Measurements from ENCODE around the gene MRNIP. TPM values are rescaled to one million over a fixed set of nuclear protein-coding genes. Genes with fewer than 3 reads are reported as not detected.

MRNIP gene
- total and polyA plus RNA-seq, 2 of the 8 experiments (the other 6 are each of a cell fraction or from before 2014, with no cell fraction given), result 29.6 TPM

- H3K4ac ChIP-seq (replicated peaks; ENCODE audit: insufficient read length, low read depth, low read length), result no peak overlapping the region
- peak overlapping the region in 3 of 4 experiments; percentile 38 to 66 (median 54); a peak in 5 of 7 replicates for H3K9ac ChIP-seq (replicated peaks in 1 of 4; ENCODE audit: extremely low read depth in 1 of 4, low read depth in 3 of 4, low read length in 3 of 4)
- H4K20me1 ChIP-seq (replicated peaks in 1 of 2; ENCODE audit: control insufficient read depth in 1 of 2, insufficient read depth in 2 of 2, low read length in 2 of 2), result peaks cover 5 to 14% of the 10 kb centered on the region in 2 experiments
- POLR2A ChIA-PET (ENCODE audit: partially characterized antibody), result interaction anchor here (0.7 to 16.9 kb wide), 12 partner anchors 11 to 172 kb away, joined by 3 to 207 read pairs (median 5); partner anchors contain the start of genes HNRNPH1, MGAT4B and SQSTM1
- H3K14ac ChIP-seq (ENCODE audit: insufficient read length), result no peak overlapping the region
- 4% methylated on average over 65 of the region's 113 CpGs; no CpG with 5 or more reads in 1 of the 2 experiments for WGBS, 2 experiments (ENCODE audit: extremely low coverage in 1 of 2, insufficient coverage in 1 of 2, insufficient read length in 1 of 2, insufficient replicate concordance in 2 of 2, low coverage in 1 of 2, low lambda C conversion rate in 2 of 2, missing lambda C conversion rate in 1 of 2)
- peak overlapping the region; percentile 24; the same call in 1 of the 2 replicates for H2BK5ac ChIP-seq (ENCODE audit: low read depth, low read length)
- H3K23me2 ChIP-seq (ENCODE audit: low read depth, low read length), result peaks cover 7% of the 10 kb centered on the region
- peak overlapping the region; percentile 61 to 88 (median 64) for H3K4me3 ChIP-seq (ENCODE audit: extremely low read depth in 1 of 4, insufficient read depth in 2 of 4, low read depth in 3 of 4, low read length in 4 of 4)
- no peaks in the 10 kb centered on the region for H3K79me1 ChIP-seq (ENCODE audit: low read depth, low read length)
- H2AFZ ChIP-seq (ENCODE audit: low read length), result no peak overlapping the region; the same call in 1 of the 2 replicates
- H3K18ac ChIP-seq (ENCODE audit: extremely low read depth, low read length), result peak overlapping the region; percentile 78
- H4K8ac ChIP-seq (ENCODE audit: extremely low read depth, insufficient read depth, low read length), result peak overlapping the region; percentile 57; the same call in 1 of the 2 replicates
- no peaks in the 10 kb centered on the region for H3K79me2 ChIP-seq (ENCODE audit: control insufficient read depth in 1 of 2, insufficient read depth in 2 of 2, low read length in 2 of 2)
- 0 out of 2 replicates have a peak overlapping the region, but pooled peaks have one; percentile 16 for H2BK15ac ChIP-seq (ENCODE audit: low read length)
- H3K23ac ChIP-seq (ENCODE audit: insufficient read length), result no peak overlapping the region
- peaks cover 12 to 28% (median 27%) of the 10 kb centered on the region in 4 experiments for H3K36me3 ChIP-seq (ENCODE audit: control insufficient read depth in 2 of 4, insufficient read depth in 4 of 4, low read length in 3 of 4)
- no peak overlapping the region for H2BK120ac ChIP-seq (replicated peaks; ENCODE audit: low read depth, low read length)
- DNase-seq (ENCODE audit: low read depth in 1 of 2, low spot score in 2 of 2), result peak in 1 of 2 experiments; percentile 85
- no peak overlapping the region for H3K27ac ChIP-seq (ENCODE audit: low read depth, low read length)
- H3K56ac ChIP-seq (replicated peaks; ENCODE audit: insufficient read length, low read depth, low read length), result no peak overlapping the region
- H3K9me3 ChIP-seq (ENCODE audit: insufficient read depth in 2 of 2, low read depth in 1 of 2, low read length in 1 of 2), result no peaks in the 10 kb centered on the region
- H3K4me2 ChIP-seq (ENCODE audit: insufficient read depth in 1 of 2, low read depth in 2 of 2, low read length in 2 of 2), result peak overlapping the region; percentile 60 to 91
- H3K4me1 ChIP-seq (replicated peaks in 1 of 4; ENCODE audit: control insufficient read depth in 3 of 4, insufficient read depth in 4 of 4, low read length in 3 of 4), result peaks cover 0 to 14% (median 9%) of the 10 kb centered on the region in 4 experiments; a peak in 5 of 7 replicates
- H4K91ac ChIP-seq (replicated peaks; ENCODE audit: insufficient read length, low read length), result peak overlapping the region; percentile 72
- H3K27me3 ChIP-seq (replicated peaks in 1 of 4; ENCODE audit: control insufficient read depth in 3 of 4, extremely low read depth in 1 of 4, insufficient read depth in 3 of 4, low read length in 3 of 4), result peaks cover 0 to 2% (median 0%) of the 10 kb centered on the region in 4 experiments; a peak in 1 of 7 replicates
- no peak overlapping the region for H2BK20ac ChIP-seq (ENCODE audit: low read length)
- FAIRE-seq, result no peak
- no peak overlapping the region for H2BK12ac ChIP-seq (ENCODE audit: low read depth, low read length)
- peak overlapping the region; percentile 79 for H4K5ac ChIP-seq (ENCODE audit: insufficient read length, low read depth, low read length)
- H2AK5ac ChIP-seq (ENCODE audit: low read depth, low read length), result no peak overlapping the region; the same call in 1 of the 2 replicates
- CTCF ChIA-PET (ENCODE audit: partially characterized antibody), result interaction anchor here (1.0 to 3.3 kb wide), 8 partner anchors 11 to 128 kb away, joined by 3 to 23 read pairs (median 4); no protein-coding TSS in a partner anchor
- no peak for TF ChIP-seq GTF2F1 (IDR thresholded peaks at IDR 0.05; ENCODE audit: borderline replicate concordance, low read depth, low read length)
These were observed 62.5 kb downstream of the MRNIP start for GRCh38 chr5:179795863-179796833.

All from H1 (cell line).